Ramos (cell line): ENCODE measurements around the gene TPST2.

Source experiments
- in situ Hi-C: fragments of 300-500 bp; cut with MboI; formaldehyde crosslinking; loops from one replicate; pipeline ENCODE4 v1.14.3; 2022; ENCODE audit warnings: low sequenced_read_pairs; ENCODE audit not compliant: unreplicated experiment

TPST2 gene

DNA sequence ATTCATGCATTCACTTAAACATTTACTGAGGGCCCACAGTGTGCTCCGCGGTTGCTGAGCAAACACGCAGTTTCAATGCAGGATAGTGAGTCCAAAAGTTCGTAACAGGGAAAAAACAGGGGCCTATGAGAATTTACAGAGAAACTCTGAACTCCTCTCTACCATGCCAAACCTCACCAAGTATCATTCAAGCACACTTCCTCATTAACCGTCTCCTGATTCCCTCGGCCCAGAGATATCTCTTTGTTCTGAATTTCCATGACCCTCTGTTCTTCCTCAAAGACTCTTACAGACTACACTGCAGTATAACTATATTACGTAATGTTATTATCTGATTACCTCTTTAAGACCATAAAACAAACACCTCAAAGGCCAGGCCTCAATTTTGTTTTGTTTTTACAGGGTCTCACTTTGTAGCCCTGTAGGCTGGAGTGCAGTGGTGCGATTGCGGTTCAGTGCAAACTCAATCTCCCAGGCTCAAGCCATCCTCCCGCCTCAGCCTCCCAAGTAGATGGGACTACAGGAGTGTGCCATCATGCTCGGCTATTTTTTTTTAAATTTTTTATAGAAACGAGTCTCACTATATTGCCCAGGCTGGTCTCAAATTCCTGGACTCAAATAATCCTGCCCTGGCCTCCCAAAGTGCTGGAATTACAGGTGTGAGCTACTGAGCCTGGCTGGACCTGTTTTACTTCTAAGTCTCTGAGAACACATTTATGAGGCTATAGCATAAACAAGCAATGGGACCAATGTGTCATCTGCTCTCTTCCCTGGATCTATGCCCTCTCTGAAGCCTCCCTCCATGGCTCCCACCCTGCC lies 109.9 kb downstream of the TPST2 start:
- in situ Hi-C loops, result no loop called here

DNA sequence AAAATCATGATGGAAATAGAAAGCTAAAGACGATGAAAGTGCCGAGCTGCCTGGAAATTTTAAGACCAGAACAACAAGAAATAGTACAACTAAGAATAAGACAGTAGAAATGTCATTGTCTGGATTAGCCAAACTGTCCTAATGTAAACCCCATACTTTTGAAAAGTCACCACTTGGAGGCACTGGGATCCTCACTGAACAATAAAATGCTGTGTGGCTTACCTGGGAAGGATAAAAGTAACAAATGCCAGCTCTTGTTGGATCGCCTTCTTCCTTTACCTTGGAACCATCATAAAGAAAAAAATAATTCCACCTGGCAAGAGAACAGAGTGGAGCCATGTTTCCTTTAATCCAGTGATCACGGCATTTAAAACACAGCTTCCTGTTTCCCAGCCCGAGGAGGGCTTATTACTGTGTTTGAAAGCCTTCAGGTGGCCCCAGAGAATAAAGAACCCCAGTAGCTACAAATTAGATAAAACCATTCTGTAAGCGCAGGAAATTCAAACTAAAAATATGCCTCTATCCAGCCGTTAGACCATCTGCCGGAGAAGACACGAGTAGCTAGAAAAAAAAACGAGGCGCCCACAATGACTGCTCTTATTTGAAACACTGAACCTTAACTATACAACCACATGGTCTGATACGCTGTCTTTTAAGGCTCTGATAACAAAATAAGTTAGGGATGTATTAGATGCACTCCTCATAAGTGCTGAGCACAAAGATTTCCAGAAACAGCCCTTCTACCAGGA lies 110.7 kb downstream of the TPST2 start:
- in situ Hi-C loops, result no loop called here

DNA sequence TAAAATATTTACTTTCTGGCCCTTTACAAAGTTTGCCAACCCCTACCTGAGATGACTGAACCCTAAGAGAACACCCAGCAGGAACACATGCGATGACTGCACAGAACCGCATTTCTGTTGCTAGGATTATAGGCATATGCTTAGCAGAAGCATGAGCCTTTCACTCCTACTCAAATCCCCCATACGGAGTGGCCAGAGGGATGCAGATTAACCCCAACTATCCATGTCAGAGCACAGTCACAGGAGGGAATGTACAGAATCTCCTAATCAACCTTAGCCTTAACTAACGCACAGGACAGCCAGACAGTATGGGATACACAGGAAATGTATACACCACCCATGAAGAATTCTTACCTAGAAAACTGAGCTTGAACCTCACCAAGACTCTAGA lies 112.6 kb downstream of the TPST2 start:
- in situ Hi-C loops, result no loop called here

DNA sequence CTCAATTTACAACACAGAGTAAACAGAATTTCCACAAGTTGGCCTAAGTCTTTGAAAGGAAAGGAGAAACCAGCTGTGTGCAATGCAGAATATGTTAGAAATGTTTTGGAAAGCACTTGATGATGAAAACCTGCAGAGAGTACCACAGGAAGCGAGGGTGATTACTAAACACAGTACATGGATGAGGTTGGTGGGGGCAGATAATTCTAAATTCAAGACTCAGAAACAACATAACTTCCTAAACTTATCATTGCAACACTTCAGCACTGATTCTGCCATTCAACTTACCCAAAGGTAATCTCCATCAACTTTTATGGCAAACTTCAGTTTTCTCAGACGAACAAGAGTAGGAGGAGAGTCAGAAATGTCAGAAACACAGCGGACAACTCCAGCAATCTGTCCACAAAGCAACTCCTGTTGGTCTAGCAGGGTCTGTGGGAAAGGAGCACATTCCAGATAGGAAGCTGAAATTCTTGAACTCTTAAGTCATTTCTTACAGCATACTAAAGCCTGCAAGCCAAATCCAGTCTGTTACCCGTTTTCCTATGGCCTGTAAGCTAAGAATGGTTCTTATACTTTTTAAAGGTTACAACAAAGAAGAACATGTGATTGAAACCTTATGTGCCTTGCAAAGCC lies 113.1 kb downstream of the TPST2 start:
- in situ Hi-C loops, result no loop called here

DNA sequence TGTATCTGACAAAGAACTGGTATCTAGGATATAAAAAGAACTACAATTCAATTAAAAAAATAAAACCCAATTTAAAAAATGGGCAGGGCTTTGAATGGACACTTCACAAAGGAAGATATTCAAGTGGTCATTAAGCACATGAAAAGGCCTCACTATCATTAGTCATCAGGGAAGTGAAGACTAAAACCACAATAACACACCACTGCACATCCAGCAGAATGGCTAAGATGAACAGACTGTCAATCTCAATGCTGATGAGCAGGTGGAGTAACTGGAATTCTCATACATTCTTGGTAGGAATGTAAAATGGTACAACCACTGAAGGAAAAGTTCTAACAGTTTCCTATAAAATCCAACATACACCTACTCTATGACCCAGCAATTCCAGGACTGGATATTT lies 115.2 kb downstream of the TPST2 start:
- in situ Hi-C loops, result no loop called here
